8988T (cell line): ENCODE data around the gene DLX2.
A peak's percentile ranks its signal among the peaks of the same experiment; 100 is the strongest.

Source experiments
- DNase-seq: peaks from one replicate; pipeline ENCODE4 v3.0.0; 2011

The DLX2 gene

DNA sequence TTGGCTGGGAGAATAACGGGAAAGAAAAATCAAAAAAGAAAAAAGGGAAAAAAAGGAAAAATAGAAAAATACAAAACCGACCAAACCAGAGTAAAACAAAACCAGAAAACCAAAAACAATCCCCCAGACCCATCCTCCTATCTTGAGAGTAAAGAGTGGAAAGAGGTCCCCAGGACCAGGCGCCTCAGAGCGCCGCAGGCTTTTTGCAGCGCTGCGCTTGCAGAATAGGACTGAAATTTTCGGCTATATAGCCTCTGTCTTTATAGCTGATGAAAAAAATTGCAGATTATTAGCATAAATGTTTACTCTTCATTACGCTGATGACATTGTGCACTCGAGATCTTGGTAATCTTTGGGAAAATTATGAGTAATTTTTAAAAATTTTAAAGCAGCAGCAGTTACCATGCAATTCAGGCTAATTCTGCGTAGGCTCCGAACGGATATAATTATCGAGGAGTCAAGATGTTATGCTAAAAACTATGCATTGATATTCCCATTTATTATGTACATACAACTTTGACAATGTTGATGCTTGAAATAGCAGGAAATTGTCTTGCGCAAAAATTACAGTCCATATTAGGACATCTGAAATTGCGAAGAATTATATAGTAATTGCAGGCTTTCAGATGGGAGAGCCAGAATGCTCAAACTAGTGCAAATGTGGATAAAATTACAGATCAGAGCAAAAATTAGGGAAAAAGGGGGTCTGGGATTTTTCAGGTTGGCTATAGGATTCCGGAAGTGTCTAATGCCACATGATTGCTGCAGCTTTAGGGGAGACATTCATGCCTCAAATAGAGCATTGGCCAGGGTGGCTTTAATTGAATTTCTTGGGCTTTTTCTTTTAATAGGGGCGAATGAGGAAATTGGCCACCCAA lies 9.0 kb downstream of the DLX2 start:
- peak; percentile 30 for DNase-seq

DNA sequence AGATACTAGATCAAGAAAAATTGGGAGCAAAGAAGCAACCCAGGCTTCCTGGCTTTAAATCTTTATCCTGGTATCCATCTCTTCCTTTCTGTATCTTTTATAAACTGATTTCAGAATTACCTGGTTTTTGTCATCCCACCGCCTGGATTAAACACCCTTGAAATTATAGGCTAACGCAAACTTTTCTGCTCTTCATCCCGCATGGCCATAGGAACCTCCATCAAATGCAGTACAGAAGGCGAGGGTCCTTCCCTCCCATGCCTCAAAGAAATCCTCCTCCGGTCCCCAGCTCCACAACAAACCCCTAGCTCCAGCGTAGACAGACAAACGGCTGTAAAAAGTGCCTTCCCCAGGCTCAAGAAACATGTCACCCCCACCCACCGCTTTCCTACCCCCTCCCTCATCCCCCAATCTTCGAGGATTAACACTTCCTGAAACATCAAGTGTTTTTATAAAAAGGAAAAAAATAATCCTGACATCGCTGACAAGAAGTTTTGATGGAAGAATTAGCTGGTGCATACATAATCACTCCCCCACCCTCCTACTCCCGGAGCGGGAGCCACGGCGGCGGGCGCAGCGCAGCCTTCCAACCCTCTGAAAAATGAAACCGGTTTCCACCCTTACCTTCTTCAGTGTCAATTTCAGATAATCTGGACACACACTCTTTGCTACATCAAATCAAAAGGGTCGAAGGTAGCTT lies 9.8 kb downstream of the DLX2 start:
- DNase-seq: peak; percentile 5

DNA sequence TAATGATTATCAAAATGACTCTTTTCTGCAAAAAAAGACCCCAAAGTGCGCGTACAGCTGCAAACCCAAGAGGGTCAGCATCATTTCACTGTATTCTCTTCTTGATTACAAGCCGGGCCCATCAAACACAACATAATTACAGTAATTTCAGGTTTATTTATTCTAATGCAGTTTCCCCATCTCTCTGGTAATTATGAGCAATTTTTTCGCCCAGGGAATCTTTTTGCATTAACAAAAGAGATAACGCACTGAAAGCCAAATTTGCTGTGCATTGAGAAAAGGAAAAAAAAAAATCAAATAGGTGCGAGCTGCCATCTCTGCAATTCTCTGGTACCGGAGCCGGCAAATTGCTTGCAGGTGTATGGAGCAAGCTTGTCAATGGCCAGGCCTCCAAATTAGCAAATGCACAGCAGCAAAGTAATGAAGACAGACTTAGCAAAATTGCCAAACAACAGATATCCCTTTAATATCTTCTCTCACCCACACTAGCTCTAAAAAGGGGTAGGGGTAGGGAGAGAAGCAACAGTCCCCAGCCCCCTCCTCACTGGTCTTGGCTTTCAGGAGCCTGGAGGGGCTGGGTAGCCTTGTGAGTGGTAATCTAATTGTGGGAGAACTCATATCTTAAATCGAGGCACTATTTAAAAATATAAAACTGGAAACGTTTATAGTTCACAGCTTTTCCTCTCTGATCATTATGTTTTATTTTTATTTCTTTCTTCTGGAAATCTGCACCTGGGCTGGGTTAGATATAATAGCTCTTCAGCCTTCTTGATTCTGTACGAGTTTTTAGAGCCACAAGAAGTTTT lies 10.7 kb downstream of the DLX2 start:
- DNase-seq: peak; percentile 7

DNA sequence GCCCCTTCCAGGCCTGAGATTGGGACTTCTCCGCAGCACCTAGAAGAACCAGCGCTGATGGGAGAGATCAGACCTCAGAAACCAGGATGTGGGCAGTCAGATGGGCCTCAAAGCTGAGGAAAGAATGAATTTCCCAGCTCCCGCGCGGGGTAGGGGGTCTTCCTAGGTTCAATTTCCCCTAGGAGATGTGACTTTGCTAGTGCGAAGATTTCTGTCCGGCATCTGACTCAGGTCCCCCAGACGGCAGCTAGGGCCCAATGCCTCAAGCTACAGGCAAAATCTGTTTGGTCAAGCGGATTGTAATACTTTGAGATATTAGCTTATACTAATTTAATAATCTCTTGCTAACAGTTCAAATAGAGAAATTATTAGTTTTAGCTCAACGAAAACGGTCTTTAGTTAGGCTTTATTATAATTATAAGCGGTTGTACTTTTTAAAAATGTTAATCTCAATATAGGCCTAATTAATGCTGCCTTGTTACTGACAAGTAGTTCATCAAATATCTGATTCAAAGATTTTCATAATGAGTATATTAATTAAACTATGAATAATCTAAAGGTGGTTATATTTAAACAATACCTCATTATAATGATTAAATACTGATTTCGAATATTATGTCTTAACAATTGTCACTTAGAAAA lies 11.6 kb downstream of the DLX2 start:
- DNase-seq: no peak

DNA sequence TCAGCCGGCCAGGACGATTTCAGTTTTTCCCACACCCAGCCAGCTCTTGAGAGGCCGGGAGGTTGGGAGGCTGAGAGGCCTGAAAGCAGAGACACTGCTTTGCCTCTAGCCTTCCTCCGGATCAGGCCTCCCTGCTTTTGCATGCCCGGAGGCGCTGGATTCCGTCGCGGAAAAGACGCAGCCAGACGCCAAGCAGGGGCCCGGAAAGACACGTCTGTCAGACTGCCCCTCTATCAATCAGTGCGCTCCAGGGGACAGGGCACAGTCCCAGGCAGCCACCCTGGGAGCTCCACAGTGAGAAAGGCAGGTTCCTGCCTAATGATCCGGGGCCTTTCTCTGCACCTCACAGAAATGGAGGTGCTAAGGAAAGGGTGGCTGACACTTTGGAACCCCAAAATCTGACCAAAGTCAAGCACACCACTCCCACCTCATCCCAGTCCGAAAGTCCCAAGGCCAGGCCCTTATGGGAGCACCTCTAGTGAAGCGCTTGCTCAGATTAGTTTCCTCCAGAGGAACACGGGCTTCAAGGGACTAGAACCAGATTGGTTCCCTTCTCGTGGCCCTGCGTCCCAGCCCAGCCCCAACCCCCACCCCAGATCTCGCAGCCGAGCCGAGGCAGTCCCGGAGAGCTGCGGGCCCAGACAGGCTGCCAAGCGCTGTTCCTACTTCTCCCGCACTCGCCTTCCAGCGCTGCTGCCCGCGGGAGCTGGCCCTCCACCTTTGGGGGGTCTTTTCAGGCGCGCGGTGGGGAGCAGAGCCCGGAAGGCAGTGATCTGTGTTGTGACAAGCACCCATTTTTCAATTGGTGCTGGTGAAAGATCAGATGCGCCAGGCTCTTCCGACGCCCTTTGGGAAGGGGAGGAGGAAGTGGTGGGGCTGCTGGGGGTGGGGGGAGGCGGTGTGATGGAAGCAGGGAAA lies 12.4 kb downstream of the DLX2 start:
- no peak for DNase-seq

DNA sequence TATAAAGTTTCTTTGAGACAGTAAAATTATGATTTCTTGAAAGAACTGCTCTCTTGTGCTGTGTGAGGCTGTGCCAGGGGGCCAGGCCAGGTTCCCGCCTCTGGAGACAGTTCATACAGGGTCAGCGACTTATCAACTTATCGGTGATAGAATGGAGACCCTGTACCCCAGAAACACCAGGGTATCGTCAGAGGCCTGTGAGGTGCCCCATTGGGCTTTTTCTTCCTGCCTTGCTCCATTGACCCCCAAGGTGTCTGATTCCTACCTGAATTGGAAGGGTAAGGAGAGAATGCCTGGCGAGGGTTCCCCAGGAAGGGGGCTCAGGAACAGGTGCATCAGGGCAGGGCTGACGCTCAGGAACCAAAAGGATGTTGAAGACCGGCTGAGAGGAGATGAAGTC lies 13.1 kb downstream of the DLX2 start:
- no peak for DNase-seq

DNA sequence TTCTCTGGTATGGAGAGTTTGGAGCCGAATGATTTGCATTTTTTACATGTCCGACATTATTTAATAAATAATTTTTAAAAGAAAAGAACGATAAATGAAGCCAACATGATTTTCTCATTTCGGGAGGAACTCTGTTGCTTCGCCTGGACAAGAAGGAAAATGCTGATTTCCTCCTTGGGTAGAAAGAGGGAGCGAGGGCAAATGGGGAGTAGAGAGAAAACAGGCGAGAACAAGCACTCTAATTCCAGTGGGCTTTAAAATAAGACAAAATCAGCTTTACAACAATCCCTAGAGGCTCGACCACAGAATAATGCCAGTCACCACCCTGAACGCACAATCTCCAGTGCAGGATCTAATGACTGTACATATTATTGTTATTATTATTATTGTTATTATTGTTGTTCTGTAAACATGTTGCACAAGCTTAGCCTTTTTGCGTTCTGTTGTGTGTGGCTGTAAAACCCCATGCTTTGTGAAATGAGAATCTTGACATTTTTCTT lies 13.6 kb downstream of the DLX2 start:
- no peak for DNase-seq

DNA sequence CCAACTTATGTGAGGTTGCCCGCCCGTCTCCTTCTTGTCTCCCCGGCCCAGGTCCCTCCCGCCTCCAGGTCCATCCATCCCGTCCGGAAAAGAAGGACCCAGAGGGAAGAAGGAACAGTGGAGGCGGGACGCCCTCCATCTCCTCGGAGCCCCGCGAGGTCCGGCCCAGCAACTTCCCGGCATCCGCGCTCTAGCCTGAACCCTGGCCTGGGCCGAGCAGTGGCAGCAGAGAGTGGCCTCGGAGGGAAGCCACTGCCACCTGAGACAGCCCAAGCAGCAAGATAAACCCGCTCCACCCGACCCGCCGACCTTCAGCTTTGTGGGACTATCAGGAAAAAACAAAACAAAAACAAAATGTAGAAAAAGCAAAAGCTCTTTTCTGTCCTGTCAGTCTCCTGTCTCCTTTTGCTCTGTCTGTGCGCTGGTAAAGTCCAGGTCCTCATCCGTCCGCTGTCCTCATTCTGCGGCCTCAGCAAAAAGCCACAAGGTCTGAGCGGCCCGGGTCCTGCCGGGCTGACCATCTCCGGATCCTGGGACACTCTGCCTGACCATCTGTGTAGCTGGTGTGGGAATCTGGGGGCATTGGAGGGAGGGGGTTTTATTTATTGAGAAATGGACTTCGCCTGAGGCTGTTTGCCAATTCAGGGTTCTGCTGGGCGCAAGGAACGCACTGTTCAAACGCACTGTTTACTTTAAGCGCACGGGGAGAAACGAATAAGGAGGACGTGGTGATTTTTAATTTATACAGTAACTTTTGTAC lies 14.3 kb downstream of the DLX2 start:
- peak; percentile 13 for DNase-seq

DNA sequence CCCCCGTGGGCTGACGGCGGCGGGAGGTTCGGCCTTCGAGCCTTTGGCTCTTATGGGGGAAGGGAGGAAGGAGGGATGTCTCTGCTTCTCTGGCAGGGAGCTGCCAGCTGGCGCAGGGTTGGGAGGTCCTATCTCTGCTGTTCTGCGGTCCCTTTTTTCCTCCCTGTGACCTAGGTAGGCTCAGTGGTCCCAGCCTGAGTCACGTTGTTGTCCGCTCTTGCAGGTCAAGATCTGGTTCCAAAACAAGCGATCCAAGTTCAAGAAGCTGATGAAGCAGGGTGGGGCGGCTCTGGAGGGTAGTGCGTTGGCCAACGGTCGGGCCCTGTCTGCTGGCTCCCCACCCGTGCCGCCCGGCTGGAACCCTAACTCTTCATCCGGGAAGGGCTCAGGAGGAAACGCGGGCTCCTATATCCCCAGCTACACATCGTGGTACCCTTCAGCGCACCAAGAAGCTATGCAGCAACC lies 14.9 kb downstream of the DLX2 start:
- no peak for DNase-seq

DNA sequence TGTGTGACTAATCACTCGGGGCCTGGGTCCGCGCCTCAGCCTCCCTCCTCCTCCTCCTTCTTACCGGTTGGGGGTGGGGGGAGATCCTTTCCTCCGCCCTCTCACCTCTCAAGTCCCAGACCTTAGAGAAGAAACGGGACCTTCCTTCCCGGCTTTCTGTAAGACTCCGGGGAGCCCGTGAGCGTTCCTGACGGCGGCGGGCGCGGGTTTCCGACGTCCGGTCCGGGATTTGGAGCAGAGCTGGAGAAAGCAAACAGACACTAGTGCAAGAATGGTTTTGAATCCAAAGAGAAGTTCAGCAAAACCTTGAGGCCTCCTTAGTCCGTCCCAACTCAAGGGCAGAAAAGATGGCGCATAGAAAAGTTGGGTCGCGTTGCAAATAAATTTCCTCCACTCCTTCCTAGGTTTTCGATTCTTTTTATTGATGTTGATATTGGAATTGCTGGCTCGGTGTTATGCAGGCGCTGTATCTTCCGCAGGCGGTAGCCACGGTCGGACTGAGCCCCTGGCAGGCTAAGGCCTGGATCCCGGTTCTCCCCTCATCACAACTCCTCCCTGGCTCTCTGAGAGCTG lies 15.4 kb downstream of the DLX2 start:
- DNase-seq: no peak

DNA sequence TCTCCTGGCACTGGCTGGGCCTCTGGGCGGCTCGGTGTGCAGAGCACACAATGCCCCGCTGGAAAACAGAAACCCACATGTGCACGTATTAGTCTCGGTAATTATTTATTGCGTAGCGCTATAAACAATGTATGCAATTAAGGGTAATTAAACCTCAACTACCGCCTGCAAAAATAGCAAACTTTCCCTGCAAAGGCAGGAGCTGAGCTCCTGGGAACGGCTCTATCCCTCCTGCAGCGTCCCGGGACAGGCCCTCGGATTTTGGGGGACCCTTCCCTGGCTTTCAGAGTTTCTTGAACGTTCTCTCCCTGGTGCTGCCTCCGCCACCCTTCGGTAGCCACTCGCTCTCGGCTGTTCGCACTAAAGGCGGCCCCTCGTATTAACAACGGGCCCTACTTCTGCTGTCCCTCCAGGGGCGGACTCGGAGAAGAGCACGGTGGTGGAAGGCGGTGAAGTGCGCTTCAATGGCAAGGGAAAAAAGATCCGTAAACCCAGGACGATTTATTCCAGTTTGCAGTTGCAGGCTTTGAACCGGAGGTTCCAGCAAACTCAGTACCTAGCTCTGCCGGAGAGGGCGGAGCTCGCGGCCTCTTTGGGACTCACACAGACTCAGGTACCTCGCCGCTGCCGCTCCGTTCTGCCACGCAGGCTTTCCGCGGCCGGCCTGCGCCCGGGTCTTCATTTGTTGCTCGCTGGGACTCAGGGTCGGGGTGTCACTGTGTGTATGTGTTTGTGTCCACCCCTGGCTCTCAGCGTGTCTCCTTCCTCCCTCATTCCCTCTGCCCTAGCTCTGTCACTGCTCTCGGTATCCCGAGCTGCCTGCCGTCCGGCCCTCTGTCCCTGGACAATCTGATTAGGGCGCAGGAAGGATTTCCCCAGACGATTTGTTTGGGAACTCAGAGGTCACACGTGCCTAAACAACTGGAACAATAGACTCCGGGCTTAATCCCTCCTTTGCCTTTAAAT lies 16.2 kb downstream of the DLX2 start:
- peak; percentile 8 for DNase-seq

DNA sequence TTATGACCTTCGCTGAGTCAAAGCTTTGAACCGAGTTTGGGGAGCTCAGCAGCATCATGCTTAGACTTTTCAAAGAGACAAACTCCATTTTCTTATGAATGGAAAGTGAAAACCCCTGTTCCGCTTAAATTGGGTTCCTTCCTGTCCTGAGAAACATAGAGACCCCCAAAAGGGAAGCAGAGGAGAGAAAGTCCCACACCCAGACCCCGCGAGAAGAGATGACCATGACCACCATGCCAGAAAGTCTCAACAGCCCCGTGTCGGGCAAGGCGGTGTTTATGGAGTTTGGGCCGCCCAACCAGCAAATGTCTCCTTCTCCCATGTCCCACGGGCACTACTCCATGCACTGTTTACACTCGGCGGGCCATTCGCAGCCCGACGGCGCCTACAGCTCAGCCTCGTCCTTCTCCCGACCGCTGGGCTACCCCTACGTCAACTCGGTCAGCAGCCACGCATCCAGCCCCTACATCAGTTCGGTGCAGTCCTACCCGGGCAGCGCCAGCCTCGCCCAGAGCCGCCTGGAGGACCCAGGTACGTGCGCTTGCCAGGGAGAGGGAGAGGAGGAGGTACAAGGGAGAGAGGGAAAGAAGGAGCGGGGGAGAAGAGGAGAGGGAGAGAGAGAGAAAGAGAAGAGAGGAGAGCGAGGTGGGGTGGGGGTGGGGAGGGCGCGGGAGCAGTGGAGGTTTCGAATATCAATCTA lies 17.1 kb downstream of the DLX2 start, which contains the start of gene DLX1:
DLX1 (plus strand) TSS at position 48 of the 700 bp plus-strand sequence; CDS start at position 219, 171 bp downstream.
- no peak for DNase-seq

DNA sequence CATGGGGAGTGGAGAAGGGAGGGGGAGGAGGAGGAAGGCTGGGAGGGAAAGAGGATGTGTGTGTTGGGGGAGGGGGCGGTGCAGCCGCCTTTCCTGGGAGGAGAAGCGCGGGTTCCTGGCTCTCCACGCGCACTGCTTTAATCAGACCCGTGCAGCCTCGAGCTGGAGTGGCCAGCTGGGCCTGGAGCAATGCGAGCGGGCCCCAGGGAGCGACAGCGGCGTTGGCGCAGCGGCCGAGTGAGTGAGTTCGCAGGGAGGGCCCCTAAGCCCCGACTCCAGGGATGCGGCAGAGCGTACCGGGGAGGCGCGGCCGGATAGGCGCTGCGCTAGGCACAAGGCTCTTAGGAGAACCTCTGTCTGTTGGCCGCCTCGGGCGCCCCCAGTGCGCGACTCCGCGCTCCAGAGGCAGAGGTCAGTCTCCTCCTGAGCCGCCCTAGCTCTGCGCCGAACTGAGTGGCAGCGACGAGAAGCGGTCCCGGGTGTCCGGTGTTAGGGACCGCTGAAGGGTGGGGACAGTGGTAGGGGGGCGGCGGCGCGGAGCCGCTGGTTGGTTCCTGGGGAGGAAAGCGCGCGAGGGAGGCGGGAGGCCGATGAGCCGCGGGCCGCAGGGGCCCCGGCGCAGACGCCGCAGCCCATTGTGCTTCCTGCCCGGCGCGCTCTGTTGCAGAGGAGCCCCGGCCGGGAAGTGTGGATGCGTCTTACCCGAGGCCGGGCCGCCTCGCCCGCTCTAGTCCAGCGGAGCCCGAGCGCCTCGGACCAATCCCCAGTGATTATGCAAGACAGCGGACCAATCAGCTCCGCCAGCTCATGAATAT lies 17.8 kb downstream of the DLX2 start:
- DNase-seq: peak; percentile 37

DNA sequence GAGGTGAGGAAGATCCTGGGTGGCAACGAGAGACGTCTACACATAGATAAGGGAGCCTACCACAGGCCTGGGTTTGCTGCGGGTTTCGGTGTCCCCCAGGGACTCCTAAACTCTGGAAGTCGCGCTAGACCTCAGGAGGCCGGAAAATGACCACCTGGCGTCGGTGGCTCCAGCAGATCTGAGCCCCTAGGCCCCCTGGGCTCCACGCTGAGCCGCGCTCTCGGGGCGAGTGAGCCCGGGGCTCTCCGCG lies 18.4 kb downstream of the DLX2 start:
- DNase-seq: no peak

DNA sequence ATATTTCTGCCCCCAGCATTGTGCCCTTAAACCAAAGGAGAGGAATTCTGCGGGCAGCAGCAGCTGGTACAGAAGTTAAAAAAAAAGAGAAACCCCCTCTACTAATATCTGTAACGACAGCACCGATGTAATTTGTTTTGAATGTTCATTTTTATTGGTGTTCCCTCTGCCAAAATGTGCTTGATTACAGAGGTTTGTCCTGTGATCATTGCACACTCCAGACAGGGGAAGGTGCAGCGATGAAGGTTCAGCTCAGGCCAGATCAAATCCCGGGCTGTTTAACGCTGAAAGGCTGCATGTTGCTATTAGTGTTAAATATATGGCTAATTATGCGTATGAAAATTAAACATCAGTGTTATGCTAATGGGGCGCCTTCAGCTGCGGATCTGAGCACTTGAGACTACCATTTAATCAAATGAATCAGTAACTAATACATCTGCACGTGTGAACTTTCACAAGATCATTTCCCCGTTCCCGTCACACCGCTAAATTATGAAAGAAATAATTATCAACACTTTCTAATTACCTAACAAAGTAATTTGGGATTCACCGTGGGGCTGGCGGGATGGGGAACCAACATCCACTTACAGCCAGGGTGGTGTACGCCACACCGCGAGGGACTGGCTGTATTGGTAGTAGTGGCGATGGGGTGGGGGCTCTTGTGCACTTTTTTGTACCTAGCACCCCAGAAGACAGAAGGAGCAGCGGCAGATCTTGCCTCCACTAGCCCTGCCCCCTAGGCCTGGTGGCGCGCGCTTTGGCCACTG lies 18.9 kb downstream of the DLX2 start:
- DNase-seq: no peak

DNA sequence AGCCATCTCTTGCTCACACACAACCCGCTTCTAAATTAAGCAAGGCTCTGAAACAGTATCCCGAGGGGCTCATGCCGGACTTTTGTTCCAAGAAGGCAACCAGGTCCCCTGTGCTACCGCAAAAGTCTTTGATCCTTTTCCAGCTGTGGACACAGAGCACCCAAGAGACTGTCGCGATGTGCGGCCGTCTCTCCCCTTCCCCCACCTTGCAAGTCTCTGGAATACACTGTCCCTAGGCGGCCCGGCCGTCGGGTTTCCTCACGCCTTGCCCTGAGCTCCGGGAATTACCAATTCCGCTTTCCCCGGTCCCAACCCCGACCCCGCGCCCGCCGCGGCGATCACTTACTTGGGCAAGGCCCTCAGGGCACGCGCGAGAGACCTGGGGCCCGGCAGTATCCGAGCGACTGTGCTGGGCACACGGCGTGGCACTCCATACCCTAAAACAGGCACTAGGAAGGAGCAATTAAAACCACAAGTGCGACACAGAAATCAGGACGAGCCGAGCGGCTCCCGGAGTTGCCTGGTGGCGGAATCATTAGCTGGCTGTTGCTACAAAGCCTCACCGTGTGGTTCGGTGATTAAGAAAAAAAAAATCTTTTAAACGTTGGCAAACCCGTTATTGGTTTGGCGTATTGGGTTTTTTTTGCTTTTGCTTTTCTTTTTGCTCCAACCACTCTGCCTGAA lies 19.6 kb downstream of the DLX2 start:
- DNase-seq: peak; percentile 14
